ENCODE measurements around the gene ALPL.
"Not testable (repeated sequence)": the region's sequence is repeated elsewhere in the genome, so short reads cannot be mapped to it uniquely, and the experiment has no call there.

The ALPL gene

DNA sequence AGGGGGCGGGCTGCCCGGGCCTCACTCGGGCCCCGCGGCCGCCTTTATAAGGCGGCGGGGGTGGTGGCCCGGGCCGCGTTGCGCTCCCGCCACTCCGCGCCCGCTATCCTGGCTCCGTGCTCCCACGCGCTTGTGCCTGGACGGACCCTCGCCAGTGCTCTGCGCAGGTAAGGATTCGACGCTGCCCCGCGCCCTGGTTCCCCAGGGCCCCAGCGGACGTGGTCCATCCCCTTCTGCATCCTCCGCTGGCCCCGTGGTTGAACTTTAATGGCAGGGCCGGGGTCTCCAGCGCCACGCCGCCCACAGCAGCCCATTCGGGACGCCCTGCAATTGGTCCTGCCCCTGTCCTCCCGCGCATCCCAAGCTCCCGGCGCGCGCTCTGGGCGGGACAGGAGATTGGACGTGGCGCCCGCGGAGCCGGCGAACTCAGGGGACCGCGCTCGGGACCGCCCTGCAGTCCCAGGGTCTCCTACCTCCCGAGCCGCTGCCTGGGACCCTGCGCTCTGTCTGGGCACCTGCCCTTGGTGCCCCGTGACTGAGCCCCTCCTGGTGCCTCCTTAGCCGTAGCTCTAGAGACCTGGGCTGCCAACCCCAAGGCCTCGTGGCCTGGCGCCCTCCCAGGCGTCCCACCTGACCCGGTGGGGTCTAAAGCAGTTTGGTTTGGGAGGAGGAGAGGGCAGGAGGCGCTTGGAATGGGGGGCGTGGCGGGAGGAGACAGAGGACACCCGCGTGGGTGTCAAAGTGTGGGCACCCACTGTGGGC, at the start of gene ALPL:
Gene ALPL (plus strand): TSS at position 73 of the 762 bp plus-strand sequence. CDS start 44,659 bp downstream, outside the sequence.
- no peak for DNase-seq

DNA sequence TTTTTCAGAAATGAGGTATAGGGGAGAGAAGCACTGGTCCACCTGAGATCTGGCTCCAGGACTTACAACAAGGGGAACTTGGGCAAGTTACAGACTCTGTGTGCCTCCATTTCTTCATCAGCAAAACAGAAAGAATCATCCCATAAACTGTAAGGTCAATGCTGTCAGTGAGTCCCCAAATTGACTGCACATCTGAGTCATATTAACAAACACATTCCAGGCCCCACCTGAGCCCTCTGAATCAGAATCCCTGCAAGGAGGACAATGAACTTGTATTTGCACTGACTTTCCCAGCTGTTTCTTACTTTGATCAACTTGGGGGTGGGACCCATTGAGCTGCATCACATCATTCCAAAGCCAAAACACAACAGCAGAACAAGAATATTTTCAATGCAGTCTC, 44.1 kb upstream of the ALPL start:
- DNase-seq, result not testable (repeated sequence)

DNA sequence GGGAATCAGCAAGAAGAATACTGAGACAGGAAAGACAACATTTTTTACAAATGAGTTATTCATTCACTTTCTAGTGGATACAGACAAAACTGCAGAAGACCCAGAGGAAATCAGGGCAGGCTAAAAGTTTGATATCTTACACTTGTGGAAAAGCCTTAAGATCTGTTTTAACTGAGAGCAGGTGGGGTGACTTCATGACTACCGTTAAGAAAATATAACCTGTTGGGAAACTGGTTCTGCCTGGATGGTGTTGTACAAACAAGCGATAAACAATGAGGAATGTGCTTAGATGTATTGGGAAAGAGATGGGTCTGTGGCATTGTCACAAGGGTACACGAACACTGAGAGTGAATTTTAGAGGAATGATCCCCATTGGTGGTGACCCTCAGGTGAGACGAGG, 41.3 kb upstream of the ALPL start:
- DNase-seq, result not testable (repeated sequence)

DNA sequence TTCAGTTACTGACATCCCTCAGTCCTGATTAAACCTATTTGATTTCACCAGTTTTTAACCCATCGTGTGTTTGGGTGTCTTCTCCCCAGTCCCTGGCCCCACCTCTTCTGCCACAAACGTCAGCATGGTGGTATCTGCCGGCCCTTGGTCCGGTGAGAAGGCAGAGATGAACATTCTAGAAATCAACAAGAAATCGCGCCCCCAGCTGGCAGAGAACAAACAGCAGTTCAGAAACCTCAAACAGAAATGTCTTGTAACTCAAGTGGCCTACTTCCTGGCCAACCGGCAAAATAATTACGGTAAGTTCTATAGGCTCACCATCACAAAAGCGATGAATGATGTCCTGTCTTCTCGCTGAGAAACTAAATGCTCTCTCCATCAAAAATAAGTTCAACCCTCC, 40.6 kb upstream of the ALPL start:
- peak; percentile 13 to 21 for DNase-seq

DNA sequence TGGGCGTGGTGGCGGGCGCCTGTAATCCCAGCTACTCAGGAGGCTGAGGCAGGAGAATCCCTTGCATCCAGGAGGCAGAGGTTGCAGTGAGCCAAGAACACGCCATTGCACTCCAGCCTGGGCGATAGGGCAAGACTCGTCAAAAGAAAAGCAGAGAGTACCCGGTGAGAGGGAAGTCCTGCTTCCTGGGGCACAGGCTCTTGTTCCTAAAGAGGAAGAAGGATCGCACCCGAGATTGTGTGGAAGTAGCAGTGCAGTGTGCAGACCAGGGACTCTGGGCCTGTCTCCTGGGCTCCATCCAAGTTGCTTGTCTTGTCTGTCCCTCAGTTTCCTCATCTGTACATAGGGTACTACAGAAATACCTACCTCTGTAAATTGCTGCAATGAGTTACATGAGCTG, 39.6 kb upstream of the ALPL start:
- no peak for DNase-seq

DNA sequence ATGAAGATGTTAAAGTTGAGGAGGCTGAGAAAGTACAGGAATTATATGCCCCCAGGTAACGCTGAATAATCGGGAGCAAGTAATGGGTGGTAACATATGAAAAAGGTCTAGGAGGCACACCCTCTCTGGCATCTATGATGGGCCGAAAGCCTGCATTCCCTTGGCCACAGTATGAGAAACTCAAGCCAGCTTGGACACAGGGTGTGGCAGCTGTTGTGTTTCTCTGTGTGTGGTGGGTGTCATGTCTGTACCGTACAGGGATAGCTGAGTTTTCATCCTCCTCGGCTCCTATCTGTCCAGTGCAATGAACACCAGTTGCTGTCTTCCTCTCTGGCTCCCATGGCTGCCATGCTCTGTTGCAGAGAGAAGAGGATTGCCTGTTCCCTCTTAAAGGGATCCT, 36.4 kb upstream of the ALPL start:
- DNase-seq, result no peak

DNA sequence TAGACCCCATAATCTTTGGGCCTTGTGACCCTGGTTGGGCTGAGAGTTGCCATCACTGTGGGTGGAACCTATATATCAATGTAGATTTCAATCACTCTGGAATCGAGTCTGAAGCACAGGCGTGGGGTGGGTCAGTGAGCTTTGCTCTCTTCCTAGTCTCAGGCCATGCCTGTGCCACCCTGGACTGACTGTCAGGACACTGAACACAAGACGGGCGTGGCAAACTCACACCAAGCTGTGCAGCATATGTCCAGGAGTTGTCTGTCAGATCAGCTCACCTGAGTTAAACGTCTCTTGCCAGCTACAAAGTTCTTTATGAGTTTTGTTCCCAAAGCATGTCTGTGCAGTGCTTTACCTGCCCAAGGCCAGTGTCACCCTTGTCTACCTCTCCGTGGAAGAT, 30.9 kb upstream of the ALPL start:
- no peak for DNase-seq

DNA sequence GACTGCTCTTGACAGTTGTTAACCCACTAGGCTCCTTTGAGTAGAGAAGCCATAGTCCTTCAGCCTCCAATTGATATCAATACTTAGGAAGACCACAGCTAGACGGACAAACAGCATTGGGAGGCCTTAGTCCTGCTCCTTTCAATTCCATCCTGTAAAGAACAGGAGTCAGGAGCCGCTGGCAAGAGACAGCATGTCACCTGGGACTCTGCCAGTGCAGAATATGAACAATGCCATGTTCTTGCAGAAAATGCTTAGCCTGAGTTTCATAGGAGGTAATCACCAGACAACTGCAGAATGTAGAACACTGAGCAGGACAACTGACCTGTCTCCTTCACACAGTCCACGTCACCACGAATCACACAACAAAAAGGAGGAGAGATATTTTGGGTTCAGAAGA, 25.3 kb upstream of the ALPL start:
- not testable (repeated sequence) for DNase-seq

DNA sequence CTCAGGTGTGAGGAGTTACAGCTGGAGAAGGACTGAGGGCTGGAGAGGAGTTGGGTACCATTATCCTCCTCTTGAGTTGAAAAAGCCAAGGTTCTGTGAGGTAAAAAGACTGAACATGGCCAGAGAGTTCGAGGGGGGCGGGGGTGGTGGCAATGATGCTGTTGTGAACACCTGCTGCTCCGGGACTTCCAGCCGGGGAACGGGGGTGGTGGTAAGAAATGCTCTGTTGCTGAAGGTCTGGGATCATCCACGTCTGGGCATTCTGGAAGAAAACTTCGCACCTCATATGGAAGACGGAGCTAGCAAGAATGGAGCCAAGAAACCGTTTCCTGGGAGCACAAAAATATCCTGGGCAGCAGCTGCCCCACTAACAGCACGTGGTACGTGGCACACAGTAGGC, 20.1 kb upstream of the ALPL start:
- DNase-seq, result no peak

DNA sequence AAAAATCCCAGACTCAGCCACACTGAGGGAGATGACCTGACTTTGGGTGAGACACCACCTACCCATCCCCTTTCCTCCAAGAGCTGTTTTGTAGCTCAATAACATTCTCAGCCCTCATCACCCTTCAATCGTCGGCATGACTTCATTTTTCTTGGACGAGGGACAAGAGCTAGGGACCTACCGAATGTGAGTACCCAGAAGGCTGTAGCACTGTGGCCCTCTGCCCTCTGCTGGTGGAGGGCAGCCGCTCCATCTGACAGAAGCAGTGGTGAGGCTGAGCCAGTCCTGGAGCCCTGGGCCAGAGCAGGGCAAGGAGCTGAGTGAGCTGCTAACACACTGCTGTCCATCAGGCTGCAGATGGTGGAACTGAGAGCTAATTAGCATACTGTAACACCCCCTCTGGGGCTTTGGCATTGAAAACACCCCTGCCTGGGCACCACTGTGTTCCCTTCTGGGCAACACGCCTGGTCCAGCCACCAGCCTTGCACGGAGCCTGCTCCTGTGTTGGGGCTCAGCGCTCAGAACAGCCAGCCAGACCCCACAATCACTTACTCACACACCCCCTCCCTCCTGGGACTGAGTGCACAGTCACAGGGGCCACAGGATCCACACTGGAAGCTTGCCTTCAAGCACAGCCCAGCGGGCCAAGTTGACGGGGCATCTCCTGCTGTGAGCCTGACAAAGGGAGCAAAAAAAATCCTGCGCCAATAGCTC, 18.3 kb upstream of the ALPL start:
- DNase-seq, result peak; percentile 22 to 26

DNA sequence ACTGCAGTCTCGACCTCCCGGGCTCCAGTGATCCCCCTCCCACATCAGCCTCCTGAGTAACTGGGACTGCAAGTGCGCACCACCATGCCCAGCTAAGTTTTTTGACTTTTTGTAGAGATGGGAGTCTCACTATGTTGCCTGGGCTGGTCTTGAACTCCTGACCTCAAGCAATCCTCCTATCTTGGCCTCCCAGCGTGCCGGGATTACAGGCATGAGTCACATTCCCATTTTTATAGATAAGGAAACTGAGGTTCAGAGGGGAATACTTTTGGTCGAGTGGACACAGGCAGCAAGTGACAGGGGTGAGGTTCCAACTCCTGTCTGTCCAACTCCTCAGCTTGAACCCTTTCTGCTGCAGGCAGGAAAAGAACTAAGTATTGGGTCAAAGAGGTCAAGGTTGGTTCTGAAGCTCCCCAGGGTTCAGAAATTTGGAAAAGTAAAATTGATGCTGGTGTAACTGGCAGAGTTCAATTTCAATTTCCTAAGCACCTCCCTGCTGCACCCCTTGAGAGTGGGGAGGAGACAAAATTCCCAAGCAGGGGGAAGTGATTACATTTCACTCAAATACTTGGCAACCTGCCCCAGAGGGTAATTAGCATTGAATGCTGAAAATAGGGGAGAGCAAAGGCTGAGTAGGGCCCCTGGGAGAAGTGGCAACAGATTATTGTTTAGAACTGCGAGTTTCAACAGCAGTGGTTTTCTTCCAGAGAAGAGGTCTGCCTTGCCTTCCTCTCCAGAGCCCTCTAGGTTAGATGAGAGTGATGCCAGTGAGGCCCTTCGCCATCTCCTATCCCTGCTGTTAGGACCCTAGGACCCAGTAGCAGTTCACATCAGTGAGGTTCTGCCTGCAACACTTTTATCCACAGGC, 17.5 kb upstream of the ALPL start:
- no peak for DNase-seq

DNA sequence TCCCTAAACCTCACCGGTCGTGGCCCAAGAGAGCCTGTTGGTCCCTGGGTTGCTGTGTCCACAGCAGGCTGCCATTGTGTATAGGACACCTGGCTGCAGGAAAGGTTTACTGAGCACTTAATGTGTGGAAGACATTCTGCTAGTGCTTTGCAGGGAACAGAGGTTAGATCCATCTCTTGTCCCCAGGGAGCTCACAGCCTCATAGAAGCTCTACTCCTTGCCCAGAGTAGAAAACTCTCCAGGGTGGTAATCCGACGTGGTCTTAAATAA, 16.9 kb upstream of the ALPL start:
- DNase-seq, result no peak

DNA sequence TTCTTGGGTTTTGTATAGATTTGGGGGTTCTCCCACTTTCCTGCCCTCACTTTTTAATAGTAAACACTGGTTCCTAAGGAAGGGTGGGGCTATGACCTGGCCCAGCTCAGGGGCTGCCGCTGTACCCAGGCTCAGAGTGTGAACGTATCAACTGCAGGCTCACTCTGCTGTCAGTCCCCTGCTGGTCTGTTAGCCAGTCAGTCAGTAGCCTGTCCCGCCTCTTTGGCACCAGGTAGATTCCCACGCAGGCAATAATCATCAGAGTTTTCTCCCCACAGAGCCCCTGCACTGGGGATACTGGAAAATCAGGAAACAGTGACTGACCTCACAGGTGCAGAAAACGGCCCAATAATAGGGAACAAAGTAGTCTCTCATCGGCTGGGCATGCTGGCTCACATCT, 15.0 kb upstream of the ALPL start:
- no peak for DNase-seq

DNA sequence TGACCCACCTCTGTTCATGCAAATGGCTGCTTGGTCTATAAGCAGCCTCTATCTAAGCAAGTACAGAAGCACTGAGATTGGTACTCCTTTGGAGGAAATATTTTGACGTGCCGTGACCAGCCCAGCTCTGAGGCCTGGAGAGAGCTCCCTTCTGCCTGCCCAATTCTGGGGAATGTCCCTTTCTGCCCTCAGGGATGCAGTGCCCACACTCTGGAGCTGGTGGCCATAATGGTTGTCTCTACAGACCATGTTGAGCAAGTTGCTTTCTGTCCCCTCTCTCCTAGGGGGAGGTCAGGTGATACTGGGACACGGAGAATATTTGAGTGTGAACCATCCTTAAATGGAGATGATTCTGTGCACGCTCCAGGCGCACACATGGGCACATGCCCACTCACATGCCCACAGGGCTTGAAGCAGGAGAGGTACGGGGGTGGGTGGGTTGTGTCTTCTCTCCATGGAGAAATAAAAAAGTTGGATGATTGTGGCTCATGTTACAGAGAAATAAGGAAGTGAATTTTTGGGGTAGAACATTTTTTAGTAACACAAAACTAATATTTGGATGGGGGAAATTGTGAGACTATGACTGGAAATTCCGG, 13.9 kb upstream of the ALPL start:
- no peak for DNase-seq

DNA sequence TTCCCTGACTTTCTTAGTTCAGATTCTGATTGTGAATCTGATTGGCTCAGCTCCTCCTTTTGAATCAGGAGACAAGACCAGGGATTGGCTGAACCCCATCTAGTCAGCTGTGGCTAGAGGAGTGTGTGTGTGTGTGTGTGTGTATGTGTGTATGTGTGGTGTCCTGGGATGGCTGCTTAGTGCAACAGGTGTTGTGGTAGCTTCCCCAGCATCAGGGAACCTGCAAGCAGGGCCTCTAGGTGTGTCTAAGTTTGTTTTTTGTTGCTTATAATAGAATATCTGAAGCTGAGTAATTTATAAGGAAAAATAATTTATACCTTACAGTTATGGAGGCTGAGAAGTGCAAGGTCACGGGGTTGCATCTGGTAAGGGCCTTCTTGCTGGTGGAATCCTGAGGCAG, 13.2 kb upstream of the ALPL start:
- DNase-seq, result no peak

DNA sequence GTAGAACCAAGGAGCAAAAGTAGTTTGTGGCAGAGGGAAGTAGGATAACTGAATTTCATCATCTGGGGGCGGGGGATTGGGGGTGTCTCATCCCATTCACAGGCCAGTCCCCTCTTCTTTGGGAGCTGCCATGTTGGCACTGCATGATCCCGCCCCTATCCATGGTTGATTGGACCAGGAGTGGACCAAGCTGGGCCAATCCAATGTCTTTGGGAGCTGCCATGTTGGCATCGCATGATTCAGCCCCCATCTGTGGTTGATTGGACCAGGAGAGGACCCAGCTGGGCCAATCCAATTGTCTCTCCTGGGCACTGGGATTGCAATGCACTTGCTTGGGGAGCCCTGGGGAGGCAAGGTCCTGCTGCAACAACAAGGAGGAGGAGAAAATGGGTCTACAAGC, 12.3 kb upstream of the ALPL start:
- no peak for DNase-seq

DNA sequence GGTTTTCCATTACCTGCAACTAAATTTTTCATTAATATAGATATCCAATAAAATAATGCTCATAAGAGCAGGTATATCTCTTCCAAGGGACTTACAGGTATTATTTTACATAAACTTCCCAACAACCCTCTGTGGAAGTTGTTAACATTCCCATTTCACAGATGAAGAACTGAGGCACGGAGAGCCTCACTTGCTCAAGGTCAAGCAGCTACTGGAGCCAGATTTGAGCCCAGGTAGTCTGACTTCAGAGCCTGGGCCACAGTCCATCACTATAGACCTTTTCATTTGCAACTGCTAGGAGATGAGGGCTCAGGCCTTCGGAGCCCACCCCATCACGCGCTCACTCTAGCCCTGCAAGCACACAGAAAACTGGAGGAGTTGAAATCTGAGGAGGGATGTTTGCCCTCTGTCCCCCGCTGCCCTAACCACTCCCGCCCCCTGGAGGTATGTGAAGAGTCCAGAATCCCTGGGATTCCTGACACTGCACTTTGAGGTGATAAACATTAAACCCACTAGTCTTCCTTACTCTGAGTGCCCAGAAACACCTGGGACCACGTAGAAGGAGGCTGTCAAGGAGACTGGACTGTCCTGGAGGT, 11.7 kb upstream of the ALPL start:
- DNase-seq, result no peak

DNA sequence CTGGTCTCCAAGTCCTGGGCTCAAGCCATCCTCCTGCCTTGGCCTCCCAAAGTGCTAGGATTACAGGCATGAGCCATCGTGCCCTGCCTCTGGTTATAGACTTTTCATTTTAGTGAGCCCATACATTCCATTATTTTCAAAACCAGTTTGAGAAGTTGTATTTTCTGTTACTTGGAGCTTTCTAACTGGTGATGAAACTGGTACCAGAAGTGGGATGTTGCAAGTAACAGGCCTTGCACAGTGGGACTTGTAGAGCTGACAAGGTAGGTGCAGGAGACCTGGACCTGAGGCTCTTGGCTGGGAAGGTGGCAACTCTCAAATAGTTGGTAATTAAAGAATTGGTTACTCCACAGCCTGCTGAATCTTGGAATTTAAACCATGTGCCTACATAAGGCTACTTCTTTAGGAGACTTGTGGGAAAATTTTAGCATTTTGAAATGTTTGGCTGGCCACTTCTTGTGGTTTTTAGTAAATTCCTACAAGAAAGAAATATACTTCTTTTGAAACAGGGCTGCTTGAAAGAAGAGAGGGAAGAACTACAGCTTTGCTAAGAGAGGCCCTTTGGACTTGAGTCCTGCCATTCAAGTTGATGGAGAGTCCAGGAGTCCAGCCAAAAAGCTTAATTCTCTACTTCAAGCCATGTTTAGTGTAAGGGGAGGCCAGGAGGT, 9.8 kb upstream of the ALPL start:
- no peak for DNase-seq

DNA sequence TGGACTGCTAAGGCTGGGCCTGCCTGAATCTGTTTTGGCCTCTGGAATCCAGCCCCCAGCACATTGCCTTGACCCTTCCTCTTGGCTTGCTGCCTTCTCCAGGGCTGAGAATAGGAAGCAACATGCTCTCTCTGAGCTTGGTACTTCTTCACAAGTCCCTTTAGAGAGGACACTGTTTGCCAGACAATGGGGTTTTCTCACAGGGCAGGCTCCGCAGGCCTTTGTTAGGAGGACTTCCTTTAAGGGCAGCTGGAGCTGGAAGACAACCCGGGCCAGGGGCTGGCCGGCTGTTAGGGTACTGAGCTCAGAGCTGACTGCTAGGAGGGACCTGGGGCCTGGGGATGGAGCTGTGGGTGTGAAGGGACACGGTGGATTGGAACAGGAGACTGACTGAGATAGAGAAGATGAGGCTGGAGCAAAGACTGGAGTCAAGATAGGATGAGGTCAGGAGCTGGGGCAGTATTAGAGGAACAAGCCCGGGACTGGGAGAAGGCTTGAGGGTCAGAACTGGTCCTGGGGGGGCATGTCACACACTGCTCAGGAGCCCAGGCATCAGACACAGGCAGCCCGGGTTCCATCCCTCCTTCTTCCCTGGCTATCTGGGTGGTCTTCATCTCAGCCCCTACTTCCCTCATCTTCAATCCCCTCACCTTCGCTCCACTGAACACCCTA, 5.4 kb upstream of the ALPL start:
- no peak for DNase-seq

DNA sequence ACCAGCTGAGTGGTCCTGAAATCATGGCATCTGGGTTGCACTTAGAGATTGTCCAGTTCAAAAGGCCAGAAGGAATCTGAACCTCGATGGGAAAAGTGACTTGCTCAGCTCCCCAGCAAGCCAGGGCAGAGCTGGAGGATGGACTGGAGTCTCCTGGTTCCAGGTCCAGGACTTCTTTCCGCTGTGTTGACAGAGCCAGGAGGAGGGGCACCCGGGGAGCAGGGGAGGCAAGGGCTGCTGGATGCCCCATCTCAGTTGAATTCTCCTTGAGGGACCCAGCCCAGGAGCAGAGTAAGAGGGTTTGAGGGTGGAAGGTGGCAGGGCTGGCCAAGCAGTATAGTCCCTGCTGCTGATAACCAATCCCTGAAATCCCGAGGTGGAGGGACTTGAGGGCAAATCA, 2.4 kb upstream of the ALPL start:
- DNase-seq, result no peak

DNA sequence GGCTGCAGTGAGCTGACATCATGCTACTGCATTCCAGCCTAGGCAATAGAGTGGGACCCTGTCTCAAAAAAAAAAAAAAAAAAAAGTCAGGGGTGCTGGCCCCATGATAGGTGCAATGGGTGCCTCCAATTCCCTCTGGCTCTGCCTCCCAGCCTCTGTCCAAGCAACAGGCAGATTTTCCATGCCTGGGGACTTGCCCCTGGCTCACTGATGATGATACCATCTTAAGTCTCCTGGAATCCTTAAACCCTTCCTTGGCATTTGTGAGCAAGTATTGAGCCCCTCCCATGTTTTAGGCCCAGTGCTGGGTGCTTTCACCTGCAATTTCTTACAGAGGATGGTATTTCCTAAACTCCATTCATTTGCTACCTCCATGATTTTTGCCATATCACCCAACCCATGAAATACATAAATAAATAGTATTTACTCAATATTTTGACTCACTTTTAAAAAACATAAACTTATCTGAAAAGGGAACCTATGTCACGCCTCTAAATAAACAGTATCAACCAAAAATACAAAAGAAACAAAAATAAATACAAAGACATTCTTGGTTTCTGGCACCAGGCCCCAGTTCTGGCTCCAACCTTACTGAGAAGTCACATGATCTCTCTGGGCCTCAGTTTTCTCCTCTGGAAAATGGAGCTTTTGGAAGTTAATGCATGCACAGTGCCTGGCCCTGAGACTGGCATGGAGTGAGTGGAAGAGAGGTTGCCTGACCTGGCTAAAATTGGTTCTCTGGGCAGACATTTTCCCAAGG, 1.5 kb upstream of the ALPL start:
- DNase-seq, result no peak

Data from stimulated activated CD4-positive, alpha-beta T cell treated with anti-CD3 and anti-CD28 coated beads, Interleukin-2, amount 100 ng/mL, for 48 hours (primary cell).